ENCODE results near the gene MAML2.

DNA sequence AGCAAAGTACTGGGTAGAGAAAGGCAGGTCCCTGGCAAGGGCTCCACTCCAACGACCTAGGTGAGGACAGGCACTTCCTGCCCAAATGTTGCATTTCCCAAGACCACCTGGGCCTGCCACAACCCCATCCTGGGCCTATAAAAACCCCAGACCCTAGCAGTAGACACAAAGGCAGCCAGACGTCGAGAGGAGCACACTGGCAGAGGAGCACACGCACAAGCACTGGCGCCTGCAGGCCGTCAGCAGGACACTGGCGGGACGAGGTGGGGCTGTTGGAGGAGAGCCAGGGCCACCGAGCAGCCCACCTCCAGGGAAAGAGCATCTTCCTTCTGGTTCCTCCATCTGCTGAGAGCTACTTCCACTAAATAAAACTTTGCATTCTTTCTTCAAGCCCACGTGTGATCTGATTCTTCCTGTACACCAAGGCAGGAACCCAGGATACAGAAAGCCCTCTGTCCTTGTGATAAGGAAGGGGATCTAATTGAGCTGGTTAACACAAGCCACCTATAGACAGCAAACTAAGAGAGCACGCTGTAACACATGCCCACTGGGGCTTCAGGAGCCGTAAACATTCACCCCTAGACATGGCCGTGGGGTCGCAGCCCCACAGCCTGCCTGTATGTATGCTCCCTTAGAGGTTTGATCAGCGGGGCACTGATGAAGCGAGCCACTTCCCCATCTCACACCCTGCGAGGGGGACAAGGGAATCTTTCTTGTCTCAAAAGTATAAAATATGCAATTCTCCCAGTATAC is 329.4 kb downstream of the MAML2 start:
- TF ChIP-seq, protein P1, sequence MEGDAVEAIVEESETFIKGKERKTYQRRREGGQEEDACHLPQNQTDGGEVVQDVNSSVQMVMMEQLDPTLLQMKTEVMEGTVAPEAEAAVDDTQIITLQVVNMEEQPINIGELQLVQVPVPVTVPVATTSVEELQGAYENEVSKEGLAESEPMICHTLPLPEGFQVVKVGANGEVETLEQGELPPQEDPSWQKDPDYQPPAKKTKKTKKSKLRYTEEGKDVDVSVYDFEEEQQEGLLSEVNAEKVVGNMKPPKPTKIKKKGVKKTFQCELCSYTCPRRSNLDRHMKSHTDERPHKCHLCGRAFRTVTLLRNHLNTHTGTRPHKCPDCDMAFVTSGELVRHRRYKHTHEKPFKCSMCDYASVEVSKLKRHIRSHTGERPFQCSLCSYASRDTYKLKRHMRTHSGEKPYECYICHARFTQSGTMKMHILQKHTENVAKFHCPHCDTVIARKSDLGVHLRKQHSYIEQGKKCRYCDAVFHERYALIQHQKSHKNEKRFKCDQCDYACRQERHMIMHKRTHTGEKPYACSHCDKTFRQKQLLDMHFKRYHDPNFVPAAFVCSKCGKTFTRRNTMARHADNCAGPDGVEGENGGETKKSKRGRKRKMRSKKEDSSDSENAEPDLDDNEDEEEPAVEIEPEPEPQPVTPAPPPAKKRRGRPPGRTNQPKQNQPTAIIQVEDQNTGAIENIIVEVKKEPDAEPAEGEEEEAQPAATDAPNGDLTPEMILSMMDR (conservative IDR thresholded peaks at IDR 0.05; ENCODE audit: low read length) = no peak
- TF ChIP-seq EZH2phosphoT487 (IDR thresholded peaks at IDR 0.05; ENCODE audit: borderline replicate concordance, low read depth, low read length) = no peak
